ENCODE measurements around the gene FARP1.

FARP1 gene

GRCh38 chr13:98434060-98434459, 291.2 kb downstream of the FARP1 start:
- ChIA-PET POLR2A (no interaction called here), CTCF (interaction anchor here (1.2 to 2.8 kb wide), 4 partner anchors 8 to 401 kb away, joined by 3 to 15 read pairs (median 4); no protein-coding TSS in a partner anchor)
- DNase-seq (ENCODE audit: low read depth, low spot score): no peak
- no peak for TF ChIP-seq CTCF (IDR thresholded peaks at IDR 0.05; ENCODE audit: insufficient read depth, low read length, missing control alignments)
- H3K4me3 ChIP-seq (ENCODE audit: low read depth, low read length): no peak overlapping the region

DNA sequence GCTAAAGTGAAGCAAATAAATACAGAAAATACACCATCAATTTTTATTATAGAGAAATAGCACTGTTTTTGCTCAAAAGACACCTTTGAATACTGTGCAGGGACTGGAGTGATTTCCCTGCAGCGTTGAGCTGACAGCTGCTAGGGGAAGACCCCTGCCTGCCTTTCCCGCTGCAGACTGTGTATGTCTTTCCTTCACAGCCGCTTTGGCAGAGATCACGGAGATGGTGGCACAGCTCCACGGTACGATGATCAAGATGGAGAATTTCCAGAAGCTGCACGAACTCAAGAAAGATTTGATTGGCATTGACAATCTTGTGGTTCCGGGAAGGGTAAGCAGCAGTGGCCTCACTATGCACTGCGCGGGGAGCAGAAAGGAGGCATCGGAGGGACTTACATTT, 292.5 kb downstream of the FARP1 start:
- ChIA-PET POLR2A (no interaction called here), CTCF (interaction anchor here (0.9 to 2.8 kb wide), 2 partner anchors 10 to 402 kb away, joined by 3 to 15 read pairs; no protein-coding TSS in a partner anchor)
- DNase-seq (ENCODE audit: low read depth, low spot score): no peak
- H3K4me3 ChIP-seq (ENCODE audit: low read depth, low read length): no peak overlapping the region
- no peak for TF ChIP-seq CTCF (IDR thresholded peaks at IDR 0.05; ENCODE audit: insufficient read depth, low read length, missing control alignments)

DNA sequence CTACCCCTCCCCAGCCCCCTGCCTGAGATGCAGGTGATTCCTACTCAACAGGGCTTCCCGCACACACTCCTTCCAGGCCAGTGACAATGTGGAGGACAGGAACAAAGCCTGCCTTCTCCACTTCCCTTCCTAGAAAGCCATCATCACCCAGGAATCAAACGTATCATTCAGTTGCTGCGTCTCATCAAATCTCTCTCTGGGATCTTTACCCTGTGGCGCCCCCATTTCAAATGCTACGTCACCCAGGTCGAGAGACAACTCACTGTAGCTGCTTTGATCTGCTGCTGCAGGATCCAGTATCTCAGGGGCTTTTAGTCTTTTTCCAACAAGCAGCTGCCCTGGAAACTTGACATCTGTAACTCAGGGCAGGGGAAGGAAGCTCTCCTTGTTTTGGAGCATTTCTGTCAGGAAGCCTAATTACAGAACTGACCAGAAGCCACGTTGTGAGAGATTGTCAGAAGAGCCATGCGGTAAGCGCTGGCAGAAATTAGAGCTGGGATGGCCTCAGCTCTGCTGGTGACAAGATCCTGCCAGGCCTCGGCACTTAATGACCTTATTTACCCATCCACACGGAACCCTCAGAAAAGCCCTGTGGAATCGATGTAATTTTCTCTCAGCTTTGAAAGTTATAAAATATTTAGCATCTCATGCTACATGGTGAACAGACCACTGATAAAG, 293.5 kb downstream of the FARP1 start:
- CTCF ChIA-PET: interaction anchor here (1.2 to 2.6 kb wide), 2 partner anchors 9 to 237 kb away, joined by 4 to 14 read pairs; no protein-coding TSS in a partner anchor

GRCh38 chr13:98438246-98439125, 295.6 kb downstream of the FARP1 start:
- no peak overlapping the region for H3K4me3 ChIP-seq (ENCODE audit: low read depth, low read length)
- POLR2A ChIA-PET: no interaction called here
- CTCF ChIA-PET: interaction anchor here (0.7 to 2.6 kb wide), 2 partner anchors 7 to 405 kb away, joined by 3 to 14 read pairs; no protein-coding TSS in a partner anchor
- no peak for TF ChIP-seq CTCF (IDR thresholded peaks at IDR 0.05; ENCODE audit: insufficient read depth, low read length, missing control alignments)
- DNase-seq (ENCODE audit: low read depth, low spot score): no peak

More for the DNA sequence above, 293.5 kb downstream of the FARP1 start:
- POLR2A ChIA-PET: no interaction called here
- no peak for TF ChIP-seq CTCF (IDR thresholded peaks at IDR 0.05; ENCODE audit: insufficient read depth, low read length, missing control alignments)
- no peak for DNase-seq (ENCODE audit: low read depth, low spot score)
- H3K4me3 ChIP-seq (ENCODE audit: low read depth, low read length): no peak overlapping the region

GRCh38 chr13:98439126-98439828, 296.4 kb downstream of the FARP1 start:
- CTCF ChIA-PET: interaction anchor here (1.2 to 1.5 kb wide), 3 partner anchors 9 to 32 kb away, joined by 3 to 6 read pairs (median 4); no protein-coding TSS in a partner anchor

More at GRCh38 chr13:98439126-98439828, 296.4 kb downstream of the FARP1 start:
- POLR2A ChIA-PET: no interaction called here
- TF ChIP-seq CTCF (IDR thresholded peaks at IDR 0.05; ENCODE audit: insufficient read depth, low read length, missing control alignments): no peak
- DNase-seq (ENCODE audit: low read depth, low spot score): no peak
- no peak overlapping the region for H3K4me3 ChIP-seq (ENCODE audit: low read depth, low read length)

Data from AG04449 (cell line).